SK-N-SH (cell line): ENCODE measurements around the gene TADA2A. TPM values are rescaled to one million over a fixed set of nuclear protein-coding genes. Genes with fewer than 3 reads are reported as not detected.

Source experiments
- CTCF ChIA-PET: fragments of 300-600, 350-600 bp; formaldehyde crosslinking; extraction: SDS; loops from one replicate; lab custom pipeline; 2021; lab: Yijun Ruan, JAX
- POLR2A ChIA-PET: fragments of 350-600 bp; sonication (Branson Sonifier 250); formaldehyde crosslinking; extraction: SDS; loops from one replicate; lab custom pipeline; 2020; ENCODE audit warnings: antibody characterized with exemption, inconsistent platforms; lab: Yijun Ruan, JAX
- DNase-seq: peaks from one replicate; pipeline ENCODE4 v3.0.0; 2012
- H2AFZ ChIP-seq: fragments of 200-600 bp; sonication (generic); 2 replicates; pipeline ENCODE4 v1.8.1; 2016; ENCODE audit warnings: antibody characterized with exemption, mild to moderate bottlenecking, low read depth
- H3F3A ChIP-seq: fragments of 200-600 bp; sonication (generic); replicated peaks from 2 replicates; pipeline ENCODE3; 2016; ENCODE audit warnings: antibody characterized with exemption, mild to moderate bottlenecking; ENCODE audit not compliant: insufficient read depth
- H3K27ac ChIP-seq, 2 experiments: fragments of 200-500 bp in 1 of 2; fragments of 200-600 bp in 1 of 2; sonication (Bioruptor generic) in 1 of 2; sonication (generic), shearing (Covaris generic) in 1 of 2; 2 replicates each; pipeline versions ENCODE4 v1.5.1 to v1.6.1; 2014 to 2016; ENCODE audit warnings: low read depth in 2 of 2, inconsistent platforms in 1 of 2, low read length in 1 of 2, mild to moderate bottlenecking in 1 of 2, mixed read lengths in 1 of 2
- H3K27me3 ChIP-seq: fragments of 200-600 bp; sonication (generic), shearing (Covaris generic); 2 replicates; pipeline ENCODE4 v1.6.1; 2016; ENCODE audit warnings: mixed run types; ENCODE audit not compliant: insufficient read depth
- H3K36me3 ChIP-seq, 2 experiments: fragments of 200-500 bp in 1 of 2; fragments of 200-600 bp in 1 of 2; sonication (Bioruptor generic) in 1 of 2; sonication (generic) in 1 of 2; replicated peaks in 1 of 2; 2 replicates each; pipeline versions ENCODE3 to v1.5.1; 2014 to 2016; ENCODE audit warnings: low read length in 1 of 2, mild to moderate bottlenecking in 1 of 2; ENCODE audit not compliant: insufficient read depth in 2 of 2, control insufficient read depth in 1 of 2
- H3K4me1 ChIP-seq, 2 experiments: fragments of 200-500 bp in 1 of 2; fragments of 200-600 bp in 1 of 2; sonication (Bioruptor generic) in 1 of 2; sonication (generic), shearing (Covaris generic) in 1 of 2; 2 replicates each; pipeline versions ENCODE4 v1.5.1 to v1.6.1; 2014 to 2016; ENCODE audit warnings: low read depth in 1 of 2, low read length in 1 of 2, mixed run types in 1 of 2; ENCODE audit not compliant: insufficient read depth in 2 of 2, control insufficient read depth in 1 of 2
- H3K4me2 ChIP-seq: fragments of 200-600 bp; sonication (generic), shearing (Covaris generic); 2 replicates; pipeline ENCODE4 v1.6.1; 2017; ENCODE audit warnings: mixed run types
- H3K4me3 ChIP-seq, 2 experiments: fragments of 200-500 bp in 1 of 2; fragments of 200-600 bp in 1 of 2; sonication (Bioruptor generic) in 1 of 2; sonication (generic), shearing (Covaris generic) in 1 of 2; 2 replicates each; pipeline versions ENCODE4 v1.5.1 to v1.8.1; 2014 to 2016; ENCODE audit warnings: low read depth in 2 of 2, inconsistent platforms in 1 of 2, low read length in 1 of 2, mild to moderate bottlenecking in 1 of 2, mixed read lengths in 1 of 2, moderate library complexity in 1 of 2
- H3K79me2 ChIP-seq: fragments of 200-600 bp; sonication (generic); 2 replicates; pipeline ENCODE4 v1.8.1; 2017; ENCODE audit warnings: mild to moderate bottlenecking; ENCODE audit not compliant: insufficient read depth
- H3K9ac ChIP-seq: fragments of 200-600 bp; sonication (generic); 2 replicates; pipeline ENCODE4 v1.6.1; 2017; ENCODE audit warnings: mixed run types
- H3K9me2 ChIP-seq: fragments of 200-600 bp; sonication (generic); 2 replicates; pipeline ENCODE4 v1.6.1; 2017; ENCODE audit warnings: mixed run types
- H3K9me3 ChIP-seq: fragments of 200-600 bp; sonication (generic); 2 replicates; pipeline ENCODE4 v1.6.1; 2017; ENCODE audit warnings: mixed run types, mild to moderate bottlenecking, moderate library complexity
- H4K20me1 ChIP-seq: fragments of 200-600 bp; sonication (generic); 2 replicates; pipeline ENCODE4 v1.6.1; 2017; ENCODE audit warnings: mild to moderate bottlenecking, mixed run types; ENCODE audit not compliant: insufficient read depth
- CHD2 ChIP-seq: fragments of 150-350 bp; IDR thresholded peaks from 2 replicates; pipeline ENCODE4 v1.6.1; 2018; ENCODE audit warnings: low read length; ENCODE audit not compliant: partially characterized antibody
- ELF1 ChIP-seq: IDR thresholded peaks from 2 replicates; pipeline ENCODE4 v1.4.0; 2012
- FOXJ3 ChIP-seq: sonication (generic); formaldehyde crosslinking; IDR thresholded peaks from 2 replicates; pipeline ENCODE4 v1.5.1; 2020; ENCODE audit warnings: mild to moderate bottlenecking, missing genetic modification reagents
- FOXM1 ChIP-seq: IDR thresholded peaks from 2 replicates; pipeline ENCODE4 v1.4.0; 2012; ENCODE audit warnings: low read depth, mild to moderate bottlenecking
- IRF3 ChIP-seq: fragments of 150-350 bp; IDR thresholded peaks from 2 replicates; pipeline ENCODE4 v1.6.1; 2016; ENCODE audit warnings: mild to moderate bottlenecking, low read depth, low read length
- NFIC ChIP-seq: IDR thresholded peaks from 2 replicates; pipeline ENCODE4 v1.4.0; 2012; ENCODE audit warnings: borderline replicate concordance
- POLR2AphosphoS5 ChIP-seq: IDR thresholded peaks from 2 replicates; pipeline ENCODE4 v1.6.1; 2012; ENCODE audit warnings: low read depth, low read length
- RAD21 ChIP-seq: IDR thresholded peaks from 2 replicates; pipeline ENCODE4 v1.6.1; 2012; ENCODE audit warnings: mild to moderate bottlenecking, low read length
- RXRA ChIP-seq: IDR thresholded peaks from 2 replicates; pipeline ENCODE4 v1.4.0; 2012; ENCODE audit warnings: low read depth, mild to moderate bottlenecking, borderline replicate concordance
- SIN3A ChIP-seq: IDR thresholded peaks from 2 replicates; pipeline ENCODE4 v1.6.1; 2012; ENCODE audit warnings: low read depth, mild to moderate bottlenecking, low read length, moderate library complexity, borderline replicate concordance
- TEAD4 ChIP-seq: IDR thresholded peaks from 2 replicates; pipeline ENCODE4 v1.4.0; 2012; ENCODE audit warnings: mild to moderate bottlenecking, borderline replicate concordance; ENCODE audit not compliant: insufficient read depth
- USF1 ChIP-seq: IDR thresholded peaks from 2 replicates; pipeline ENCODE4 v1.4.0; 2012; ENCODE audit warnings: low read depth, borderline replicate concordance
- USF2 ChIP-seq: fragments of 150-350 bp; IDR thresholded peaks from 2 replicates; pipeline ENCODE4 v1.6.1; 2017; ENCODE audit warnings: antibody characterized with exemption, low read length, low read depth, borderline replicate concordance
- YY1 ChIP-seq: IDR thresholded peaks from 2 replicates; pipeline ENCODE4 v1.4.0; 2012; ENCODE audit warnings: low read depth, mild to moderate bottlenecking
- ZBTB33 ChIP-seq: IDR thresholded peaks from 2 replicates; pipeline ENCODE4 v1.4.0; 2012; ENCODE audit warnings: low read depth, borderline replicate concordance
- WGBS: methylation state at CpG from one replicate; pipeline ENCODE4 v1.1.6; 2017; ENCODE audit warnings: low lambda C conversion rate; 5-methylcytosine and 5-hydroxymethylcytosine counted together
- polyA plus RNA-seq, 3 experiments: library from polyadenylated mRNA; depleted of rRNA; stranded (reverse); fragments of >200 nt; gene quantifications; 2 replicates each; pipeline ENCODE4 v1.2.3, GENCODE V29; 2012
- TF ChIP-seq, protein P1 (sequence below): fragments of 200-600 bp; sonication (generic); IDR thresholded peaks from 2 replicates; pipeline ENCODE4 v1.6.1; 2017; ENCODE audit warnings: antibody characterized with exemption, mild to moderate bottlenecking, moderate library complexity
- TF ChIP-seq, protein P2 (sequence below): IDR thresholded peaks from 2 replicates; pipeline ENCODE4 v1.4.0; 2012; ENCODE audit warnings: low read depth

Gene TADA2A
- polyA plus RNA-seq, 1 of the 3 experiments (the other 2 are of a cell fraction): 9.7 TPM

GRCh38 chr17:37386462-37386861 lies 20.2 kb upstream of the TADA2A start:
- H3K79me2 ChIP-seq: peaks cover 3% of the 10 kb centered on the region; the same call in 1 of the 2 replicates
- H3K4me1 ChIP-seq: peaks cover 2 to 17% of the 10 kb centered on the region in 2 experiments; a peak in 3 of 4 replicates
- no peaks in the 10 kb centered on the region for H3F3A ChIP-seq
- no peak overlapping the region for H2AFZ ChIP-seq
- H3K4me3 ChIP-seq: no peak overlapping the region
- ChIA-PET POLR2A (no interaction called here), CTCF (interaction anchor here (0.6 to 9.7 kb wide), 3 partner anchors 11 to 1841 kb away, joined by 4 to 101 read pairs (median 9); partner anchors contain the start of gene C17orf78)
- H3K9me3 ChIP-seq: no peaks in the 10 kb centered on the region
- no peak for TF ChIP-seq RXRA
- TF ChIP-seq SIN3A: no peak
- no peak for TF ChIP-seq RAD21
- TF ChIP-seq CHD2: no peak
- TF ChIP-seq YY1: no peak
- TF ChIP-seq, protein P1, sequence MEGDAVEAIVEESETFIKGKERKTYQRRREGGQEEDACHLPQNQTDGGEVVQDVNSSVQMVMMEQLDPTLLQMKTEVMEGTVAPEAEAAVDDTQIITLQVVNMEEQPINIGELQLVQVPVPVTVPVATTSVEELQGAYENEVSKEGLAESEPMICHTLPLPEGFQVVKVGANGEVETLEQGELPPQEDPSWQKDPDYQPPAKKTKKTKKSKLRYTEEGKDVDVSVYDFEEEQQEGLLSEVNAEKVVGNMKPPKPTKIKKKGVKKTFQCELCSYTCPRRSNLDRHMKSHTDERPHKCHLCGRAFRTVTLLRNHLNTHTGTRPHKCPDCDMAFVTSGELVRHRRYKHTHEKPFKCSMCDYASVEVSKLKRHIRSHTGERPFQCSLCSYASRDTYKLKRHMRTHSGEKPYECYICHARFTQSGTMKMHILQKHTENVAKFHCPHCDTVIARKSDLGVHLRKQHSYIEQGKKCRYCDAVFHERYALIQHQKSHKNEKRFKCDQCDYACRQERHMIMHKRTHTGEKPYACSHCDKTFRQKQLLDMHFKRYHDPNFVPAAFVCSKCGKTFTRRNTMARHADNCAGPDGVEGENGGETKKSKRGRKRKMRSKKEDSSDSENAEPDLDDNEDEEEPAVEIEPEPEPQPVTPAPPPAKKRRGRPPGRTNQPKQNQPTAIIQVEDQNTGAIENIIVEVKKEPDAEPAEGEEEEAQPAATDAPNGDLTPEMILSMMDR: no peak
- TF ChIP-seq POLR2AphosphoS5: no peak
- TF ChIP-seq, protein P2, sequence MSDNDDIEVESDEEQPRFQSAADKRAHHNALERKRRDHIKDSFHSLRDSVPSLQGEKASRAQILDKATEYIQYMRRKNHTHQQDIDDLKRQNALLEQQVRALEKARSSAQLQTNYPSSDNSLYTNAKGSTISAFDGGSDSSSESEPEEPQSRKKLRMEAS: no peak
- no peak for TF ChIP-seq IRF3
- no peak for TF ChIP-seq ELF1
- no peak for TF ChIP-seq USF2
- TF ChIP-seq ZBTB33: no peak
- TF ChIP-seq NFIC: no peak
- no peak for TF ChIP-seq TEAD4
- TF ChIP-seq FOXM1: no peak
- TF ChIP-seq USF1: no peak
- TF ChIP-seq FOXJ3: no peak
- DNase-seq: no peak
- H4K20me1 ChIP-seq: no peaks in the 10 kb centered on the region
- no peak overlapping the region for H3K9ac ChIP-seq
- no peaks in the 10 kb centered on the region for H3K36me3 ChIP-seq
- H3K27ac ChIP-seq: no peak overlapping the region
- no peak overlapping the region for H3K4me2 ChIP-seq
- 93% methylated on average over 5 of the region's 5 CpGs for WGBS
- no peaks in the 10 kb centered on the region for H3K27me3 ChIP-seq
- H3K9me2 ChIP-seq: no peaks in the 10 kb centered on the region
